RCC 7860 (cell line): ENCODE measurements around the gene PIWIL4.

Experiments used
- DNase-seq: peaks from one replicate; pipeline ENCODE4 v3.0.0-alpha.2; 2015; ENCODE audit warnings: low spot score
- FAIRE-seq: peaks from 2 replicates; lab custom pipeline; 2012; peaks lifted over from hg19 to GRCh38; lab: Jason Lieb, UNC

Gene PIWIL4

GRCh38 chr11:94658386-94658785 is 91.2 kb downstream of the PIWIL4 start:
- DNase-seq = no peak
- no peak for FAIRE-seq

DNA sequence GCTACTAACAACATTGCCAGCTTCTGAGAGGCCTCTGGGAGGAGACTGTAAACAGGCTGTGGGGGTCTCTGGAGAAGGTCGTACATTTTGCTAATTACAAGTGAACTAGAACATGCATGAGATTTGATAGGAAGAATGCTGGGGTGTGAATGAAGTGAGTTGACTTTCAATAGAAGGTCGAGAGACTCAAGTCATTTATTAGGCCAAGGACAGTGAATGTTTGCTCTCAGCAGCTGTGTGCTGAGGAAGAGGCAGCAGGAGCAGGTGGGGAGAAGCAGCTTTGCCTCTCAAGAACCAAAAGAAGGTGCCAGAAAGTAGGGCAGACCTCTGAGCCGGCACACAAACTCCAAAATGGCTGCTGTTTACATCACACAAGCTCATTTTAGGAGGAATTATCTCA is 91.7 kb downstream of the PIWIL4 start:
- DNase-seq (no peak), FAIRE-seq (no peak)

GRCh38 chr11:94661444-94661843 is 94.3 kb downstream of the PIWIL4 start:
- no peak for DNase-seq
- no peak for FAIRE-seq

GRCh38 chr11:94662065-94662779 is 95.1 kb downstream of the PIWIL4 start:
- FAIRE-seq (no peak), DNase-seq (no peak)

GRCh38 chr11:94662846-94663390 is 95.8 kb downstream of the PIWIL4 start:
- no peak for FAIRE-seq

DNA sequence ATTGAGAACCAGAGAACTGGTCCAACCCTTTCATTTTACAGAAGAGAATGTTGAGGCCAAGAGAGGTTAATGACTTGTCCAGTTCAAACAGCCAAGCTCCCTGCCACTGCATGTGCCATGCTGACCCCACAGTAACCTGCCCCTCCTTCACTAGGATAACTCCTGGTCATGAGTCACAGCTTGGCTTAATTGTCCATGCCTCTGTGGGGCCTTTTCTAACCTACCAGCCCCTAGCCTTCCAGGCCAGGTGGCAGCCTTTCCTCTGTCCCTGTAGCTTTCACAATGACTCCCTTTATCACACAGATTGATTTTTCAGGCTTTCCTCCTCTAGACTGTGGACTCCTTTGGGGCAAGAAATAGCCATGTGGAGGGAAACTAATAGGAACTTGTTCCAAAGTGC is 97.2 kb downstream of the PIWIL4 start:
- DNase-seq (peak; percentile 29), FAIRE-seq (peak; percentile 5)

More at GRCh38 chr11:94662846-94663390, 95.8 kb downstream of the PIWIL4 start:
- no peak for DNase-seq

DNA sequence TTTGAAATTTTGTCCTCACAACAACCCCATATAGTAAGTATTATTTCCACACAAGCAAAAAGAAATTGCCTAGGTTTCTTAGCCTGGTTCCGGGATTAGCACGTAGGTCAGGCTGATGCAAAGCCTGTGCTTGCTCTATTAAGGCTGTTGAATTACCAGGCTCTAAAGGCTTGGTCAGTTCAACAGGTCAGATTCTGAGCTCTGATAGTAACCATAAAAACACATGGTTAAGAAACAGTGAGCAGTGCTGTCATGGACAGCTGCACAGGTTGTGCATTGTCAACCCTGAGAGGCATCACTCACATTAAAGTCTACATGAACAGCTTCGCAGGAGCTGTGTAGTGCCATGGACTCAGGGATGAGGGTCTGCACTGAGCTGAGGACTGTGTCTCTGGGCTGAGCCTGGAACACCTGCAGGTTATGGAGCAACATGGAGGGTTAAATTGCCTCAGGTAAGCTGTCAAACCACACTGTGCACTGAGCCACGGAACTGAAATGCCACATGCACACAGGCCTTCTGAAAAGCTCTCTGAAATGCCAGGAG is 98.0 kb downstream of the PIWIL4 start:
- no peak for FAIRE-seq
- DNase-seq = no peak

- no peak for FAIRE-seq
Measured at GRCh38 chr11:94666792-94667721, 99.9 kb downstream of the PIWIL4 start.

DNA sequence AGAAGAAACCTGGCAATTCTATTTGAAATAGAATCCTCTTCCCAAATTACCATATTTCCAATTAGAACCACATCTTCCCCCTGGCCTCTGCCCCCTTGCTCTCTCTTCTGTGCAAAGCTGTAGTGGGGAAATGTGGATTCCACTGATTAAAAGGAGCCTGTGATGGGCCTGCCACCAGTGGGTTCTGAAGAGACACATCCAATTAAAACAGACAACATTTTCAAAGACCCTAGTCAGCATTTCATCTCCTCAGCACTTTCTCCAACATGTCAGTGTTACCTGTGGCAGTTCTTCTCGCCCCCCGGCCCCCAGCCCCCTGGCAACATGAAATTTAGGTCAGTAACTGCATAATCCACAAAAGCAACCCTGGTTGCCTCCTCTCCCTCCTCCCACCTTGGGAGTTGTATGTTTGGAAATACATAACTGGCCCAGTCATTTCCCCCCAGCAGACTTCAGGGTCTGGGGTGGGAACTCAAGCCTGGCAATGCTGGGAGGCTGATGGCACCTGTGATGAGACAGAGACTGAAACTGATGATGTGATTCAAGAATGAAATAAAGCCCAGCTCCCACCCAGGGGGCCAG is 101.1 kb downstream of the PIWIL4 start:
- DNase-seq (no peak), FAIRE-seq (no peak)

More at GRCh38 chr11:94666792-94667721, 99.9 kb downstream of the PIWIL4 start:
- DNase-seq = no peak

GRCh38 chr11:94669023-94669422 is 101.9 kb downstream of the PIWIL4 start:
- FAIRE-seq = no peak
- DNase-seq = no peak
